ENCODE results near the gene RRBP1. TPM values are rescaled to one million over a fixed set of nuclear protein-coding genes. Genes with fewer than 3 reads are reported as not detected.

The RRBP1 gene
- total RNA-seq = 199 and 273 TPM in 2 replicates

GRCh38 chr20:17682103-17682888, at the start of gene RRBP1:
Gene RRBP1, minus strand, starts transcription at chr20:17682242. Its CDS starts 21,735 bp downstream, at chr20:17660507.

GRCh38 chr20:17699931-17700351, 17.9 kb upstream of the RRBP1 start, which contains the start of gene BANF2:
Gene BANF2, plus strand, starts transcription at chr20:17699966. Its CDS starts 25,060 bp downstream, at chr20:17725026.

GRCh38 chr20:17569616-17570346, 112.3 kb downstream of the RRBP1 start, which contains the start of gene DSTN:
Gene DSTN, plus strand, starts transcription at chr20:17570075. Its CDS starts 134 bp downstream, at chr20:17570209.

Other genes starting within 250 kb of the RRBP1 start
- gene BFSP1, start 150.9 kb downstream of the RRBP1 start, total RNA-seq = 1.9 and 2.9 TPM in 2 replicates
- 303 and 357 TPM in 2 replicates for gene DSTN, start 112.2 kb downstream of the RRBP1 start, total RNA-seq
- not detected in 2 replicates for gene BANF2, start 17.7 kb upstream of the RRBP1 start, total RNA-seq